Activated T-helper 17 cell treated with anti-CD3 and anti-CD28 coated beads, Interleukin-2, amount 50 U/mL, for 72 hours (primary cell): Measurements from ENCODE around the gene ESRP2. TPM values are rescaled to one million over a fixed set of nuclear protein-coding genes. Genes with fewer than 3 reads are reported as not detected.
A peak's percentile ranks its signal among the peaks of the same experiment; 100 is the strongest.

Experiments
- ATAC-seq: fragments of 150-1000 bp; cut with Tn5 transposase; replicated peaks from 2 replicates; pipeline ENCODE4 v1.10.0; 2021; ENCODE audit warnings: mild to moderate bottlenecking, moderate library complexity
- H3K27ac Mint-ChIP-seq: one replicate; pipeline ENCODE4 v1.8.0; 2022; ENCODE audit warnings: mixed read lengths
- H3K27me3 Mint-ChIP-seq: one replicate; pipeline ENCODE4 v1.8.0; 2022; ENCODE audit warnings: mixed read lengths
- H3K36me3 Mint-ChIP-seq: one replicate; pipeline ENCODE4 v1.8.0; 2022; ENCODE audit warnings: low read depth, mild to moderate bottlenecking, mixed read lengths
- H3K4me1 Mint-ChIP-seq: one replicate; pipeline ENCODE4 v1.8.0; 2022; ENCODE audit warnings: mixed read lengths
- H3K4me3 Mint-ChIP-seq: one replicate; pipeline ENCODE4 v1.8.0; 2022; ENCODE audit warnings: mild to moderate bottlenecking, mixed read lengths
- H3K9me3 Mint-ChIP-seq: one replicate; pipeline ENCODE4 v1.8.0; 2022; ENCODE audit warnings: mixed read lengths
- total RNA-seq, 2 donors: library from RNA; stranded (reverse); gene quantifications; one replicate each; pipeline ENCODE4 v1.2.3, GENCODE V29; 2022

The ESRP2 gene
- total RNA-seq, 2 donors from 2014 or later = 0.13 to 0.15 TPM

DNA sequence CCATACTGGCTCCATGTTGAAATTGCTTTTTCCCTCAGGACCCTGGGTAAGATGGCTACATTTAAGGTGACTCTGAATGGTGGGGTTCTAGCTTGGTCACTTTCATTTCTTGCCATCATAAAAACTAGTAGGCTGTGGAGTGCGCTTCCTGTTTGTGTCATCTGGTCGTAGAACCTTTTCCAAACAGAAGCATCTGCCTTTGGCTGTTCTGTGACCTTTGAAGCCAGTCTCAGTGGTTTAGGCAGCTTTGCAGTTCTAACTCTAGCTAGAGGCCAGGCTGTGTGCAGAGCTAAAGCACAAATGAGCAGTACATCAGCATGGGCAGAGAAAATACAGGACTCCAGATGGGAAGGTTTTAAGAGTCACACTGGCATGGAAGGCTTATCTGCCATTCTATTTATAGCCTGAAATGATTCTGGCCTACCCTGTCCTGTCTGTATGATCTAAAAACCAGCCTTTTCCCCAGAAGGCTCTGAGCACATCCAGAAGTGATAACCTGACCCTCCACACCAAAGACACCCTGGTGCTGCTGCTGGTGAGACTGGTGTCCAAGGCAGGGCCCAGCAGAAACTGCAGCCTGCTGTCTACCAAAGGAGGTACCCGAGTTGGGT is 8.6 kb downstream of the ESRP2 start:
- Mint-ChIP-seq H3K27me3 (no peaks in the 10 kb centered on the region), H3K36me3 (peaks cover 54% of the 10 kb centered on the region), H3K4me1 (peaks cover 5% of the 10 kb centered on the region), H3K4me3 (peak overlapping the region; percentile 44), H3K9me3 (no peaks in the 10 kb centered on the region), H3K27ac (peak overlapping the region; percentile 82)
- peak; percentile 81 for ATAC-seq

DNA sequence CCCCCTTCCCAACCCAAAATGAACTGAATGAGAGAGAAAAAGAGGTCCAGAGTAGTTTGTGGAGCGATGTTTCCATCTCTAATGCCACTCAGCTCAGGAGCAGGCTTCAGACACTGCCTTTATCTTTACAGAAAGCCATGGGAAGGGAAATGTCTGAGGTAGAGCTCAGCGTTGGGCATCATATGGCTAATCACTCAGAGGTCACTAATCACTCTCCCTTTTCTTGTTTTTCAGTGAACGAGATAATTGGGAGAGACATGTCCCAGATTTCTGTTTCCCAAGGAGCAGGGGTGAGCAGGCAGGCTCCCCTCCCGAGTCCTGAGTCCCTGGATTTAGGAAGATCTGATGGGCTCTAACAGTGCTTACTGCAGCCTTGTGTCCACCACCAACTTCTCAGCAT is 9.8 kb downstream of the ESRP2 start:
- Mint-ChIP-seq H3K4me3 (no peak overlapping the region), H3K27ac (peak overlapping the region; percentile 62), H3K9me3 (no peaks in the 10 kb centered on the region), H3K36me3 (peaks cover 65% of the 10 kb centered on the region), H3K27me3 (no peaks in the 10 kb centered on the region), H3K4me1 (peaks cover 5% of the 10 kb centered on the region)
- no peak for ATAC-seq

- Mint-ChIP-seq H3K27ac (peak overlapping the region; percentile 36), H3K36me3 (peaks cover 74% of the 10 kb centered on the region), H3K4me1 (peaks cover 5% of the 10 kb centered on the region), H3K4me3 (no peak overlapping the region), H3K27me3 (no peaks in the 10 kb centered on the region), H3K9me3 (no peaks in the 10 kb centered on the region)
- no peak for ATAC-seq
Observed at GRCh38 chr16:68223072-68223471, 12.9 kb downstream of the ESRP2 start.

GRCh38 chr16:68219725-68220351 is 16.1 kb downstream of the ESRP2 start:
- no peaks in the 10 kb centered on the region for H3K27me3 Mint-ChIP-seq
- H3K27ac Mint-ChIP-seq = peak overlapping the region; percentile 76
- peaks cover 75% of the 10 kb centered on the region for H3K36me3 Mint-ChIP-seq
- no peaks in the 10 kb centered on the region for H3K9me3 Mint-ChIP-seq
- peaks cover 8% of the 10 kb centered on the region for H3K4me1 Mint-ChIP-seq
- no peak for ATAC-seq
- no peak overlapping the region for H3K4me3 Mint-ChIP-seq

- Mint-ChIP-seq H3K27me3 (no peaks in the 10 kb centered on the region), H3K27ac (peak overlapping the region; percentile 51), H3K36me3 (peaks cover 71% of the 10 kb centered on the region), H3K4me3 (no peak overlapping the region), H3K9me3 (no peaks in the 10 kb centered on the region), H3K4me1 (peaks cover 8% of the 10 kb centered on the region)
- no peak for ATAC-seq
Observed at GRCh38 chr16:68217506-68217905, 18.4 kb downstream of the ESRP2 start.

- no peaks in the 10 kb centered on the region for H3K27me3 Mint-ChIP-seq
- H3K27ac Mint-ChIP-seq = peak overlapping the region; percentile 5
- peaks cover 59% of the 10 kb centered on the region for H3K36me3 Mint-ChIP-seq
- no peak for ATAC-seq
- no peak overlapping the region for H3K4me3 Mint-ChIP-seq
- no peaks in the 10 kb centered on the region for H3K9me3 Mint-ChIP-seq
- H3K4me1 Mint-ChIP-seq = peaks cover 8% of the 10 kb centered on the region
Observed at GRCh38 chr16:68216240-68216639, 19.7 kb downstream of the ESRP2 start.

GRCh38 chr16:68215302-68215701 is 20.6 kb downstream of the ESRP2 start:
- Mint-ChIP-seq H3K27ac (peak overlapping the region; percentile 5), H3K27me3 (no peaks in the 10 kb centered on the region), H3K4me1 (peaks cover 8% of the 10 kb centered on the region), H3K36me3 (peaks cover 57% of the 10 kb centered on the region), H3K4me3 (no peak overlapping the region), H3K9me3 (no peaks in the 10 kb centered on the region)
- ATAC-seq = no peak

DNA sequence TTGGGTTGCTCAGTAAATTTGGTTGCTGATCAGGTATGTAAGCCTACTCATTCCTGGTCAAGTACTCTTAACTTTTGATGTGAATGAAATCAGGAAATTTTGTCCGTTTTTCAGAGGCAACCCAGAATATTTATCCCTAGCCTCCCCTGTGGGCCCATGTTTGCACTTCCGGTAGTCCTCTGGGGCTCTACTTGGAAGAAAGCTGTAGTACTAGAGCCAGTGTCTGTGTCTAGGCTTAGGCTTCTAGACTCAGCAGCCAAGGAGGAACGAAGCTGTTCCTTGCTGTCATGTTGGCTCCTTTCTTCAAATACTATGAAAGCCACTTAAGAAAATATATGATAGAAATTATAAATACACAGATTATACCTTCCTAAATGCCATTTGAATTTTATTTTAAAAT is 21.2 kb downstream of the ESRP2 start:
- H3K27ac Mint-ChIP-seq = no peak overlapping the region
- no peak overlapping the region for H3K4me3 Mint-ChIP-seq
- peaks cover 8% of the 10 kb centered on the region for H3K4me1 Mint-ChIP-seq
- no peak for ATAC-seq
- H3K36me3 Mint-ChIP-seq = peaks cover 51% of the 10 kb centered on the region
- H3K9me3 Mint-ChIP-seq = no peaks in the 10 kb centered on the region
- H3K27me3 Mint-ChIP-seq = no peaks in the 10 kb centered on the region

DNA sequence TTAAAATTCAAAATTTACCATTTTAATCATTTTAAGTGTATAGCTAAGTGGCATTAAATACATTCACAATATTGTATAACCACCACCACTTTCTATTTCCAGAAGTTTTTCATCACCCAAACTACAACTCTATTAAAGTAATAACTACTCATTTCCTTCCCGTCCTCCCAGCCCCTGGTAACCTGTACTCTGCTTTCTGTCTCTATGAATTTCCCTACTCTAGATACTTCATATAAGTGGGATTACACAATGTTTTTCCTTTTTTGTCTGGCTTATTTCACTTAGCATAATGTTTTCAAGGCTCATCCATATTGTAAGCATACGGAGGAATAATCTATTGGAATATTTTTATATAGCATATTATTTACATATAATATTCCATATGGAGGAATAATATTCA is 29.7 kb downstream of the ESRP2 start:
- Mint-ChIP-seq H3K4me1 (peaks cover 8% of the 10 kb centered on the region), H3K27me3 (no peaks in the 10 kb centered on the region), H3K4me3 (no peak overlapping the region), H3K36me3 (peaks cover 38% of the 10 kb centered on the region), H3K9me3 (no peaks in the 10 kb centered on the region), H3K27ac (no peak overlapping the region)
- no peak for ATAC-seq

GRCh38 chr16:68202091-68202519 is 33.8 kb downstream of the ESRP2 start:
- Mint-ChIP-seq H3K36me3 (peaks cover 33% of the 10 kb centered on the region), H3K27me3 (no peaks in the 10 kb centered on the region), H3K4me3 (no peak overlapping the region), H3K4me1 (peaks cover 7% of the 10 kb centered on the region), H3K27ac (no peak overlapping the region), H3K9me3 (no peaks in the 10 kb centered on the region)
- ATAC-seq = no peak

- Mint-ChIP-seq H3K4me3 (peak overlapping the region; percentile 3), H3K27me3 (no peaks in the 10 kb centered on the region), H3K27ac (peak overlapping the region; percentile 76), H3K4me1 (peaks cover 7% of the 10 kb centered on the region), H3K36me3 (peaks cover 25% of the 10 kb centered on the region), H3K9me3 (no peaks in the 10 kb centered on the region)
- ATAC-seq = peak; percentile 93
Observed at GRCh38 chr16:68200088-68200783, 35.7 kb downstream of the ESRP2 start.

DNA sequence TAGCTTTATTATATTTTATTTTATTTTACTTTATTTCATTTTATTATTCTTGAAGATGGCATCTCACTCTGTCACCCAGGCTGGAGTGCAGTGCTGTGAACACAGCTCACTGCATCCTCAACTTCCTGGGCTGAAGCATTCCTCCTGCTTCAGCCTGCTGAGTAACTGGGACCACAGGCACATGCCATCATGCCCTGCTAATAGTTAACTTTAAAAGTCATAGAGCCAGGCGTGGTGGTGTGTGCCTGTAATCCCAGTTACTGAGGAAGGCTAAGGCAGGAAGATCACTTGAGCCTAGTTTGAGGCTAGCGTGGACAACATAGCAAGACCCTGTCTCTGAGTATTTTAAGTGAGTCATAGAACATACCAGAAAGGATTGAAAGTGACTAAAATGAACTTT is 38.7 kb downstream of the ESRP2 start:
- Mint-ChIP-seq H3K9me3 (no peaks in the 10 kb centered on the region), H3K4me3 (no peak overlapping the region), H3K27ac (no peak overlapping the region), H3K27me3 (no peaks in the 10 kb centered on the region), H3K36me3 (peaks cover 42% of the 10 kb centered on the region), H3K4me1 (peaks cover 7% of the 10 kb centered on the region)
- no peak for ATAC-seq

GRCh38 chr16:68194251-68194650 is 41.7 kb downstream of the ESRP2 start:
- Mint-ChIP-seq H3K9me3 (no peaks in the 10 kb centered on the region), H3K27me3 (no peaks in the 10 kb centered on the region), H3K4me3 (no peak overlapping the region), H3K27ac (peak overlapping the region; percentile 54), H3K36me3 (peaks cover 48% of the 10 kb centered on the region), H3K4me1 (no peaks in the 10 kb centered on the region)
- no peak for ATAC-seq

DNA sequence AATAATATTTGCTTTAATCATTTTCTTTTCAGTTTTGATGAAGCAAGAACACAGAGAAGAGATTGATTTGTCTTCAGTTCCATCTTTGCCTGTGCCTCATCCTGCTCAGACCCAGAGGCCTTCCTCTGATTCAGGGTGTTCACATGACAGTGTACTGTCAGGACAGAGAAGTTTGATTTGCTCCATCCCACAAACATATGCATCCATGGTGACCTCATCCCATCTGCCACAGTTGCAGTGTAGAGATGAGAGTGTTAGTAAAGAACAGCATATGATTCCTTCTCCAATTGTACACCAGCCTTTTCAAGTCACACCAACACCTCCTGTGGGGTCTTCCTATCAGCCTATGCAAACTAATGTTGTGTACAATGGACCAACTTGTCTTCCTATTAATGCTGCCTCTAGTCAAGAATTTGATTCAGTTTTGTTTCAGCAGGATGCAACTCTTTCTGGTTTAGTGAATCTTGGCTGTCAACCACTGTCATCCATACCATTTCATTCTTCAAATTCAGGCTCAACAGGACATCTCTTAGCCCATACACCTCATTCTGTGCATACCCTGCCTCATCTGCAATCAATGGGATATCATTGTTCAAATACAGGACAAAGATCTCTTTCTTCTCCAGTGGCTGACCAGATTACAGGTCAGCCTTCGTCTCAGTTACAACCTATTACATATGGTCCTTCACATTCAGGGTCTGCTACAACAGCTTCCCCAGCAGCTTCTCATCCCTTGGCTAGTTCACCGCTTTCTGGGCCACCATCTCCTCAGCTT is 45.0 kb downstream of the ESRP2 start:
- Mint-ChIP-seq H3K27ac (no peak overlapping the region), H3K9me3 (no peaks in the 10 kb centered on the region), H3K4me3 (no peak overlapping the region), H3K36me3 (peaks cover 65% of the 10 kb centered on the region), H3K4me1 (no peaks in the 10 kb centered on the region), H3K27me3 (no peaks in the 10 kb centered on the region)
- ATAC-seq = no peak
